CD4-positive, alpha-beta memory T cell (primary cell): Measurements from ENCODE around the gene PTCH2. TPM values are rescaled to one million over a fixed set of nuclear protein-coding genes. Genes with fewer than 3 reads are reported as not detected.
A peak's percentile ranks its signal among the peaks of the same experiment; 100 is the strongest.

Experiments used
- CTCF ChIA-PET: fragments of 350-600 bp; sonication (Branson Sonifier 250); formaldehyde crosslinking; loops from one replicate; lab custom pipeline; 2021; ENCODE audit warnings: inconsistent platforms; ENCODE audit not compliant: partially characterized antibody; lab: Charles Lee
- POLR2A ChIA-PET: fragments of 350-600 bp; sonication (Branson Sonifier 250); formaldehyde crosslinking; loops from one replicate; lab custom pipeline; 2021; ENCODE audit not compliant: partially characterized antibody; lab: Charles Lee
- DNase-seq, 5 donors: peaks; one replicate each; pipeline versions ENCODE4 v3.0.0 to v3.0.0-alpha.2; 2020 to 2022; ENCODE audit warnings: mixed read lengths in 1 of 5
- H3K27ac ChIP-seq: one replicate; pipeline ENCODE4 v1.7.0; 2013; ENCODE audit warnings: low read depth, low read length
- H3K27me3 ChIP-seq: 2 replicates; pipeline ENCODE4 v1.7.0; 2013; ENCODE audit warnings: mild to moderate bottlenecking, low read length, moderate library complexity; ENCODE audit not compliant: insufficient read depth
- H3K36me3 ChIP-seq: 2 replicates; pipeline ENCODE4 v1.7.0; 2013; ENCODE audit warnings: mild to moderate bottlenecking, low read length, moderate library complexity; ENCODE audit not compliant: insufficient read depth
- H3K4me1 ChIP-seq: 2 replicates; pipeline ENCODE4 v1.7.0; 2013; ENCODE audit warnings: mild to moderate bottlenecking, low read length, moderate library complexity; ENCODE audit not compliant: insufficient read depth
- H3K4me3 ChIP-seq, 2 donors: one replicate each; pipeline ENCODE4 v1.7.0; 2013; ENCODE audit warnings: low read length in 2 of 2, mild to moderate bottlenecking in 1 of 2
- H3K9me3 ChIP-seq, 2 donors: one replicate each; pipeline ENCODE4 v1.7.0; 2013; ENCODE audit warnings: low read length in 2 of 2, control low read depth in 1 of 2; ENCODE audit not compliant: control insufficient read depth in 1 of 2
- H3K27ac Mint-ChIP-seq, 7 donors: one replicate each; pipeline ENCODE4 v1.8.0; 2020 to 2021; ENCODE audit warnings: mixed read lengths in 7 of 7, mild to moderate bottlenecking in 6 of 7, inconsistent platforms in 3 of 7, moderate library complexity in 3 of 7
- H3K27me3 Mint-ChIP-seq, 2 donors: one replicate each; pipeline ENCODE4 v1.8.0; 2020 to 2021; ENCODE audit warnings: mixed read lengths in 2 of 2
- H3K36me3 Mint-ChIP-seq, 2 donors: one replicate each; pipeline ENCODE4 v1.8.0; 2020 to 2021; ENCODE audit warnings: mixed read lengths in 2 of 2, inconsistent platforms in 1 of 2, mild to moderate bottlenecking in 1 of 2
- H3K4me1 Mint-ChIP-seq, 4 donors: one replicate each; pipeline ENCODE4 v1.8.0; 2020 to 2021; ENCODE audit warnings: mixed read lengths in 4 of 4, mild to moderate bottlenecking in 1 of 4
- H3K4me3 Mint-ChIP-seq, 8 donors: one replicate each; pipeline ENCODE4 v1.8.0; 2020 to 2021; ENCODE audit warnings: mixed read lengths in 8 of 8, mild to moderate bottlenecking in 7 of 8, moderate library complexity in 6 of 8, inconsistent platforms in 3 of 8
- H3K9me3 Mint-ChIP-seq, 8 donors: one replicate each; pipeline ENCODE4 v1.8.0; 2020 to 2021; ENCODE audit warnings: mixed read lengths in 8 of 8, mild to moderate bottlenecking in 5 of 8, inconsistent platforms in 3 of 8, moderate library complexity in 1 of 8
- intact Hi-C: fragments of 100-400 bp; cut with micrococcal nuclease; formaldehyde crosslinking; loops from one replicate; pipeline ENCODE4 v1.15.1; 2023
- polyA plus RNA-seq, 2 donors: library from polyadenylated mRNA; unstranded; fragments of 300-500 nt; fragmentation: Illumina TruSeq; gene quantifications; one replicate each; pipeline ENCODE4 v1.2.3, GENCODE V29; 2021
- total RNA-seq, 2 experiments: library from RNA; stranded (reverse); gene quantifications; one replicate each; pipeline ENCODE4 v1.2.3, GENCODE V29; 2021

The PTCH2 gene
- total and polyA plus RNA-seq, 4 experiments from 2014 or later: 0.20 to 1.4 (median 1.3) TPM; not detected in 1

- Mint-ChIP-seq H3K27me3 (no peaks in the 10 kb centered on the region), H3K4me1 (peaks cover 0 to 2% (median 0%) of the 10 kb centered on the region in 4 donors), H3K9me3 (no peaks in the 10 kb centered on the region), H3K4me3 (no peak overlapping the region), H3K27ac (no peak overlapping the region), H3K36me3 (peaks cover 24 to 33% of the 10 kb centered on the region in 2 donors)
- no peaks in the 10 kb centered on the region for H3K36me3 ChIP-seq
- intact Hi-C loops: no loop called here
- H3K9me3 ChIP-seq: no peaks in the 10 kb centered on the region
- DNase-seq: no peak
- H3K27ac ChIP-seq: no peak overlapping the region
- H3K4me1 ChIP-seq: no peaks in the 10 kb centered on the region
- POLR2A ChIA-PET: no interaction called here
- CTCF ChIA-PET: no interaction called here
- no peaks in the 10 kb centered on the region for H3K27me3 ChIP-seq
- H3K4me3 ChIP-seq: no peak overlapping the region
These were observed 11.9 kb upstream of the PTCH2 start for GRCh38 chr1:44854970-44855369.

DNA sequence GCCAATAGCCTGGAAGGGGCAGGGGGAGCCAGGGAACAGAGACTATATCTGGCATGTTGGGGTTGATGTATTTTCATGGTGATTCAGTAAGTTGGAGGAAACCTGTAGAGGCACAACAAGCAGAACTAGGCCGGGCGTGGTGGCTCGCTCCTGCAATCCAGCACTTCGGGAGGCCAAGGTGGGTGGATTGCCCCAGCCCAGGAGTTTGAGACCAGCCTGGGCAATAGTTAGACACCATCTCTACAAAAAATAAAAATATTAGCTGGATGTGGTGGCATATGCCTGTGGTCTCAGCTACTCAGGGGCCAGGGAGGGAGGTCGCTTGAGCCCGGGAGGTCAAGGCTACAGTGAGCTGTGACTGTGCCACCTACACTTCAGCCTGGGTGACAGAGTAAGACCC lies 10.1 kb upstream of the PTCH2 start:
- no peaks in the 10 kb centered on the region for H3K9me3 Mint-ChIP-seq
- intact Hi-C loops: no loop called here
- DNase-seq: no peak
- H3K27me3 Mint-ChIP-seq: no peaks in the 10 kb centered on the region
- CTCF ChIA-PET: no interaction called here
- H3K36me3 Mint-ChIP-seq: peaks cover 28 to 36% of the 10 kb centered on the region in 2 donors
- Histone ChIP-seq H3K27me3 (no peaks in the 10 kb centered on the region), H3K4me3 (no peak overlapping the region), H3K27ac (no peak overlapping the region), H3K9me3 (no peaks in the 10 kb centered on the region), H3K4me1 (no peaks in the 10 kb centered on the region), H3K36me3 (no peaks in the 10 kb centered on the region)
- no peak overlapping the region for H3K4me3 Mint-ChIP-seq
- POLR2A ChIA-PET: no interaction called here
- H3K4me1 Mint-ChIP-seq: peaks cover 0 to 2% (median 0%) of the 10 kb centered on the region in 4 donors
- H3K27ac Mint-ChIP-seq: no peak overlapping the region

DNA sequence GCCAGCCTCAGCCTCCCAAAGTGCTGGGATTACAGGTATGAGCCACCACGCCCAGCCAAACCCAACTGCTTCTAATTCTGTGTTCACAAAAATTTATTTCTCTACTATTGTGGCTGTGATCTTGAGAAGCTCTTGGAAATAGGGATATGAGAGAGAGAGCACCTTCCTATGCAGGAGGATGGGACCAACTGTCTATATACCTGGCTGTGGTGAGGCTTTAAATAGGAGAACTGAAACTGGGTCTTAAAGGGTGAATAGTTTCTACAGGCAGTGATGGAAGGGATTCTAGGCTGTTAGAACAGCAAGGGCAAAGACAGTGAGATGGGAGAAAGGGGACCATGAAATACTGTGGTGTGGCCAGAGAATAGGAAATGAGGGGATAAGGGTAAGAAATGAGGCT lies 8.3 kb upstream of the PTCH2 start:
- H3K27ac ChIP-seq: no peak overlapping the region
- H3K36me3 ChIP-seq: no peaks in the 10 kb centered on the region
- POLR2A ChIA-PET: interaction anchor here (0.6 kb wide), 1 partner anchor 16 kb away, joined by 5 read pairs; no protein-coding TSS in a partner anchor
- H3K9me3 ChIP-seq: no peaks in the 10 kb centered on the region
- no peak overlapping the region for H3K4me3 ChIP-seq
- H3K27me3 Mint-ChIP-seq: no peaks in the 10 kb centered on the region
- H3K4me1 ChIP-seq: no peaks in the 10 kb centered on the region
- no peaks in the 10 kb centered on the region for H3K9me3 Mint-ChIP-seq
- CTCF ChIA-PET: no interaction called here
- peak overlapping the region in 1 of 7 donors; percentile 56 for H3K27ac Mint-ChIP-seq
- H3K4me3 Mint-ChIP-seq: no peak overlapping the region
- H3K27me3 ChIP-seq: no peaks in the 10 kb centered on the region
- intact Hi-C loops: no loop called here
- H3K4me1 Mint-ChIP-seq: peaks cover 0 to 2% (median 0%) of the 10 kb centered on the region in 4 donors
- no peak for DNase-seq
- H3K36me3 Mint-ChIP-seq: peaks cover 22 to 34% of the 10 kb centered on the region in 2 donors

DNA sequence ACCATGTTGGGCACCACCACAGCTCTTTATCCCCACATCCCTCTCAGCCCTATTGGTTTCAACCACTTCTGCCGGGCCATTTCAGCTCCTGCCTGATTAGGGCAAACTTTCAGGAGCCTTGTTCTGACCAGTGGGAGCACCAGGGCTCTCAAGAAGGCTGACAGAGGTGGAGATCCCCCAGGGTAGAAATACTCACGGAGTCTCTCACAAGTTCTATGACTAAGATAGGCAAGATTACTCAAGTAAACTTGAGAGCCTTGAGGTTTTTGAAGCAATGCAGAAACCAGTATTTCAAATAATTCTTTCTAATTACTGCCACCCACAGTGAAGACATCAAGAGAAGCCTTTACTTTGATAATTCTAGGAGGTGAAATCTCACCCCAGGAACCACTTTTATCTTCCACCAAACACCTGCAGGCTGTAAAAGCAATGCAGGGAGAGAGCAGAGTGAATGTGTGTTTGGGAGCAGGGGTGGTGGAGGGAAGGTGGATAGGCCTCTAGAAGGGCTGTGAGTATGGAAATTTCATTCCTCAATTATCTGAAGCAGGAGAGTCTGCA lies 6.6 kb upstream of the PTCH2 start:
- ChIA-PET CTCF (no interaction called here), POLR2A (no interaction called here)
- H3K9me3 ChIP-seq: no peaks in the 10 kb centered on the region
- no peaks in the 10 kb centered on the region for H3K27me3 ChIP-seq
- H3K9me3 Mint-ChIP-seq: no peaks in the 10 kb centered on the region
- intact Hi-C loops: no loop called here
- H3K27ac ChIP-seq: no peak overlapping the region
- H3K4me3 Mint-ChIP-seq: peak overlapping the region in 1 of 8 donors; percentile 33
- H3K27ac Mint-ChIP-seq: peak overlapping the region in 1 of 7 donors; percentile 85
- no peaks in the 10 kb centered on the region for H3K4me1 ChIP-seq
- DNase-seq: no peak
- no peaks in the 10 kb centered on the region for H3K36me3 ChIP-seq
- H3K4me3 ChIP-seq: no peak overlapping the region
- H3K36me3 Mint-ChIP-seq: peaks cover 17 to 22% of the 10 kb centered on the region in 2 donors
- H3K4me1 Mint-ChIP-seq: peaks cover 0 to 2% (median 0%) of the 10 kb centered on the region in 4 donors
- no peaks in the 10 kb centered on the region for H3K27me3 Mint-ChIP-seq

DNA sequence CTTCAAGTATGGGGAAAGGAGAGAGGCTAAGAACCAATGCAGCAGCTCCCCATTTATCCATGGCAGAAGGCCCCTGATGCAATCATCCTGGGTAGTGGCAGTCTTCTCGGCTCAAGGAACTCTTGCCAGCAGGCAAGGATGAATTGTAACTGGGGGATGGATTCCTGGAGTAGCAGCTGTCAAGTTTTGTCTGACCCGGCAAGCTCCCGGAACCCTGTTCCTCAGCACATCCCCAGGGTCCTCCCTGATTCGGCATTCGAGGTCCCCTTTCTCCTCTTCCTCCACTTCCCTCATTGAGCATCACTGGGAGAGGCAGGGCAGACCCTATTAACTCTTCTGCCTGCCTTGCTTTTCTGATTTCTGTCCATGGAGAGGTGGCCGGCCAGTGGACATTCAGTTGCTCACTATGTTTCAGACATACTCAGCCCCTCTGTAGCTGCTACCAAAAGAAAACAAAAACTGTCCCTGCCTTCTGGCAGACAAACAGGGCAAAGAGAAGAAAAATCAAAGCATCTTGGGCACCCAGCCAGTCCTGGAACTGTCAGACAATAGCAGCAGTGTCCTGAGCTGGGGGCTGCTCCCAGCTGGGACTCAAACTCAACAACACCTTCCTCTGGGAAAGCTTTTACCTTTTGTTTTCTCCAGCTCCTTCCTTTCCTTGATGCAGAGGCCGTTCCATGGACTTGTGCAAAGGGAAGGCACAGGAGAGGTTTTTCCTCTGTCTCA lies 5.6 kb upstream of the PTCH2 start:
- H3K27me3 Mint-ChIP-seq: peaks cover 0 to 3% of the 10 kb centered on the region in 2 donors
- H3K36me3 Mint-ChIP-seq: peaks cover 17 to 18% of the 10 kb centered on the region in 2 donors
- Histone ChIP-seq H3K36me3 (no peaks in the 10 kb centered on the region), H3K4me3 (no peak overlapping the region), H3K4me1 (no peaks in the 10 kb centered on the region), H3K27ac (no peak overlapping the region), H3K27me3 (no peaks in the 10 kb centered on the region), H3K9me3 (no peaks in the 10 kb centered on the region)
- peak overlapping the region in 1 of 7 donors; percentile 29 for H3K27ac Mint-ChIP-seq
- no peaks in the 10 kb centered on the region for H3K9me3 Mint-ChIP-seq
- peaks cover 0 to 10% (median 3%) of the 10 kb centered on the region in 4 donors for H3K4me1 Mint-ChIP-seq
- H3K4me3 Mint-ChIP-seq: no peak overlapping the region
- ChIA-PET CTCF (interaction anchor here (1.1 kb wide), 1 partner anchor 58 kb away, joined by 5 read pairs; no protein-coding TSS in a partner anchor), POLR2A (interaction anchor here (1.0 kb wide), 1 partner anchor 29 kb away, joined by 3 read pairs; no protein-coding TSS in a partner anchor)
- DNase-seq: no peak
- intact Hi-C loops: no loop called here

- no peaks in the 10 kb centered on the region for H3K9me3 ChIP-seq
- H3K4me3 Mint-ChIP-seq: no peak overlapping the region
- peaks cover 0 to 3% of the 10 kb centered on the region in 2 donors for H3K27me3 Mint-ChIP-seq
- H3K9me3 Mint-ChIP-seq: no peaks in the 10 kb centered on the region
- H3K27ac Mint-ChIP-seq: peak overlapping the region in 1 of 7 donors; percentile 29
- DNase-seq: no peak
- H3K4me3 ChIP-seq: no peak overlapping the region
- H3K4me1 Mint-ChIP-seq: peaks cover 0 to 10% (median 3%) of the 10 kb centered on the region in 4 donors
- intact Hi-C loops: no loop called here
- peaks cover 1% of the 10 kb centered on the region for H3K4me1 ChIP-seq
- H3K27me3 ChIP-seq: no peaks in the 10 kb centered on the region
- H3K27ac ChIP-seq: no peak overlapping the region
- ChIA-PET CTCF (interaction anchor here (1.1 kb wide), 1 partner anchor 57 kb away, joined by 5 read pairs; no protein-coding TSS in a partner anchor), POLR2A (interaction anchor here (1.0 kb wide), 1 partner anchor 28 kb away, joined by 3 read pairs; no protein-coding TSS in a partner anchor)
- peaks cover 13 to 16% of the 10 kb centered on the region in 2 donors for H3K36me3 Mint-ChIP-seq
- no peaks in the 10 kb centered on the region for H3K36me3 ChIP-seq
These were observed 4.8 kb upstream of the PTCH2 start for GRCh38 chr1:44847845-44848244.

GRCh38 chr1:44846985-44847384 lies 3.9 kb upstream of the PTCH2 start:
- Mint-ChIP-seq H3K36me3 (peaks cover 9 to 11% of the 10 kb centered on the region in 2 donors), H3K27ac (peak overlapping the region in 1 of 7 donors; percentile 50), H3K4me3 (no peak overlapping the region), H3K27me3 (peaks cover 4 to 8% of the 10 kb centered on the region in 2 donors), H3K9me3 (no peaks in the 10 kb centered on the region), H3K4me1 (peaks cover 4 to 16% (median 8%) of the 10 kb centered on the region in 4 donors)
- no peaks in the 10 kb centered on the region for H3K36me3 ChIP-seq
- no peaks in the 10 kb centered on the region for H3K27me3 ChIP-seq
- no peaks in the 10 kb centered on the region for H3K9me3 ChIP-seq
- peaks cover 6% of the 10 kb centered on the region for H3K4me1 ChIP-seq
- no peak overlapping the region for H3K27ac ChIP-seq
- no peak for DNase-seq
- H3K4me3 ChIP-seq: no peak overlapping the region
- intact Hi-C loops: no loop called here
- CTCF ChIA-PET: no interaction called here
- POLR2A ChIA-PET: no interaction called here
